ENCODE measurements around the gene CDK17.
"Not testable (repeated sequence)": the region's sequence is repeated elsewhere in the genome, so short reads cannot be mapped to it uniquely, and the experiment has no call there.

CDK17 gene

GRCh38 chr12:96416033-96416799 is 16.0 kb upstream of the CDK17 start:
- TF ChIP-seq CTCF (IDR thresholded peaks at IDR 0.05) (no peak), ZFX (IDR thresholded peaks at IDR 0.05; ENCODE audit: borderline replicate concordance) (no peak)
- H3K27ac ChIP-seq: no peak overlapping the region

DNA sequence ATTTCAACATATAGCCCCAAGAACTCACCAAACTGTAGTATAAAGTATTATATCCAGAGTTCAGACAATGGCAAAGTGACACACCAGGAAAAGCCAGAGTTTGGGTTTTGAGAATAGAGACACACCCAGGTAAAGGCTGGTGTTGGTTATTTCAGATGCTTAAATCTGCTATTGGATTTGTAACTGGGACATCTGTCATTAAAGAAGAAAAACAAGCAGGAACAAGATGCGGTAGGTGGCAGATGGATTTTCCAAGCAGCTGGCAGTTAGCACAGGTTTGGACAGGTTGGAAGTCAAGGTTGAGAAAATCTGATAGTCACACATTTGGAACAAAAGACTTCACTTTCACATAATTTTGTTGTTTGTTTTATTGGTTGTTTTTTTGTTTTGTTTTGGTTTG is 14.4 kb upstream of the CDK17 start:
- H3K27ac ChIP-seq: no peak overlapping the region
- TF ChIP-seq ZFX (IDR thresholded peaks at IDR 0.05; ENCODE audit: borderline replicate concordance) (no peak), CTCF (IDR thresholded peaks at IDR 0.05) (no peak)

DNA sequence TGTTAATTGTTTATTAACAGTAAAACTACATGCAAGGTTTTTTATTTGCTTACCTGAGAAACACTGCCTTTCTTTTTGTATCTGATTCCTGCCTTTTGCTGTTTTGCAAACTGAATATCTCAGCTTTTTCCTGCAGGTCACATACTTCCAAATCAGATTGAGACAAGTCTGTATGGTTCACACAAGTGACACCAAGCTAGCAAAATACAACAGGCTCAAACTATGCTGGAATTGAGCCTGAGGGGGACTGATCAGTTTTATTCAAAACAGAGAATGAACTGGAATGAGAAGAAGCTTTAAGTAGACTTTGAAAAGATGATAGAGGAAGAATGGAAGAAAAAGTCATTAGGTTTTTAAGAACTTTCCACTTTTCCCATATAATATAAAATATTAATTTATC is 12.2 kb upstream of the CDK17 start:
- TF ChIP-seq ZFX (IDR thresholded peaks at IDR 0.05; ENCODE audit: borderline replicate concordance) (no peak), CTCF (IDR thresholded peaks at IDR 0.05) (no peak)
- no peak overlapping the region for H3K27ac ChIP-seq

- no peak for TF ChIP-seq CTCF (IDR thresholded peaks at IDR 0.05)
- no peak for TF ChIP-seq ZFX (IDR thresholded peaks at IDR 0.05; ENCODE audit: borderline replicate concordance)
- no peak overlapping the region for H3K27ac ChIP-seq
Measured at GRCh38 chr12:96409731-96410130, 9.5 kb upstream of the CDK17 start.

- no peak overlapping the region for H3K27ac ChIP-seq
- TF ChIP-seq CTCF (IDR thresholded peaks at IDR 0.05): no peak
- TF ChIP-seq ZFX (IDR thresholded peaks at IDR 0.05; ENCODE audit: borderline replicate concordance): no peak
Measured at GRCh38 chr12:96408993-96409392, 8.8 kb upstream of the CDK17 start.

- H3K27ac ChIP-seq: not testable (repeated sequence)
Measured at GRCh38 chr12:96407429-96408097, 7.3 kb upstream of the CDK17 start.

DNA sequence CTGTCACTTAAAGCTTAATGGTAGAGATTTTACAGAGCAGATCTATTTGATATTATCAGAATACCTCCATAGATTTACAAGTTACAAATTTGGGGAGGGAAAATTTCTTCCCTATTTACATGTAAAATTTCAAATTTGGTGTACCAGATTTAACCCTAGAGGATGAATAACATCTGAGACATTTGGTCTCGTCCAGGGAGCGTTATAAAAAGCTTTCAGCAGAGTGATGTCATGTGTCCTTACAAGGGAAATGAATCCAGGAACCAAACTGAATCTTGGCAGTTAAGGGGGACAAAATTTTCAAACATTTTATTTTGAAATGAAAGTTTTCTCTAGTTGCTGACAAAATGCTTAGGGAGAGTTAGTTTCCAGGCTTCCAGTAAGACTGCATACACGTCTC is 4.5 kb upstream of the CDK17 start:
- H3K27ac ChIP-seq: no peak overlapping the region
- no peak for TF ChIP-seq CTCF (IDR thresholded peaks at IDR 0.05)
- no peak for TF ChIP-seq ZFX (IDR thresholded peaks at IDR 0.05; ENCODE audit: borderline replicate concordance)
